Measurements from ENCODE around the gene RPL41. TPM values are rescaled to one million over a fixed set of nuclear protein-coding genes. Genes with fewer than 3 reads are reported as not detected.

RPL41 gene
- total RNA-seq, 1 donor from 2014 or later, result 4,566 TPM

GRCh38 chr12:56082382-56082781 is 34.1 kb upstream of the RPL41 start:
- H3K27me3 Mint-ChIP-seq, result peaks cover 48% of the 10 kb centered on the region

GRCh38 chr12:56082967-56083366 is 33.5 kb upstream of the RPL41 start:
- Mint-ChIP-seq H3K27ac (peak overlapping the region; percentile 96), H3K4me1 (ENCODE audit: unreplicated experiment) (peaks cover 10% of the 10 kb centered on the region), H3K27me3 (peaks cover 48% of the 10 kb centered on the region), H3K9me3 (no peaks in the 10 kb centered on the region), H3K4me3 (peak overlapping the region; percentile 45), H3K36me3 (peaks cover 14% of the 10 kb centered on the region)
- TF ChIP-seq, protein P1, sequence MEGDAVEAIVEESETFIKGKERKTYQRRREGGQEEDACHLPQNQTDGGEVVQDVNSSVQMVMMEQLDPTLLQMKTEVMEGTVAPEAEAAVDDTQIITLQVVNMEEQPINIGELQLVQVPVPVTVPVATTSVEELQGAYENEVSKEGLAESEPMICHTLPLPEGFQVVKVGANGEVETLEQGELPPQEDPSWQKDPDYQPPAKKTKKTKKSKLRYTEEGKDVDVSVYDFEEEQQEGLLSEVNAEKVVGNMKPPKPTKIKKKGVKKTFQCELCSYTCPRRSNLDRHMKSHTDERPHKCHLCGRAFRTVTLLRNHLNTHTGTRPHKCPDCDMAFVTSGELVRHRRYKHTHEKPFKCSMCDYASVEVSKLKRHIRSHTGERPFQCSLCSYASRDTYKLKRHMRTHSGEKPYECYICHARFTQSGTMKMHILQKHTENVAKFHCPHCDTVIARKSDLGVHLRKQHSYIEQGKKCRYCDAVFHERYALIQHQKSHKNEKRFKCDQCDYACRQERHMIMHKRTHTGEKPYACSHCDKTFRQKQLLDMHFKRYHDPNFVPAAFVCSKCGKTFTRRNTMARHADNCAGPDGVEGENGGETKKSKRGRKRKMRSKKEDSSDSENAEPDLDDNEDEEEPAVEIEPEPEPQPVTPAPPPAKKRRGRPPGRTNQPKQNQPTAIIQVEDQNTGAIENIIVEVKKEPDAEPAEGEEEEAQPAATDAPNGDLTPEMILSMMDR (conservative IDR thresholded peaks at IDR 0.05), result no peak
- DNase-seq (ENCODE audit: extremely low spot score, unreplicated experiment), result no peak

More at GRCh38 chr12:56082382-56082781, 34.1 kb upstream of the RPL41 start:
- H3K36me3 Mint-ChIP-seq, result peaks cover 10% of the 10 kb centered on the region
- H3K27ac Mint-ChIP-seq, result peak overlapping the region; percentile 96
- H3K9me3 Mint-ChIP-seq, result no peaks in the 10 kb centered on the region
- peak overlapping the region; percentile 94 for H3K4me3 Mint-ChIP-seq
- TF ChIP-seq, protein P1 (conservative IDR thresholded peaks at IDR 0.05), result no peak
- H3K4me1 Mint-ChIP-seq (ENCODE audit: unreplicated experiment), result peaks cover 10% of the 10 kb centered on the region
- DNase-seq (ENCODE audit: extremely low spot score, unreplicated experiment), result no peak

DNA sequence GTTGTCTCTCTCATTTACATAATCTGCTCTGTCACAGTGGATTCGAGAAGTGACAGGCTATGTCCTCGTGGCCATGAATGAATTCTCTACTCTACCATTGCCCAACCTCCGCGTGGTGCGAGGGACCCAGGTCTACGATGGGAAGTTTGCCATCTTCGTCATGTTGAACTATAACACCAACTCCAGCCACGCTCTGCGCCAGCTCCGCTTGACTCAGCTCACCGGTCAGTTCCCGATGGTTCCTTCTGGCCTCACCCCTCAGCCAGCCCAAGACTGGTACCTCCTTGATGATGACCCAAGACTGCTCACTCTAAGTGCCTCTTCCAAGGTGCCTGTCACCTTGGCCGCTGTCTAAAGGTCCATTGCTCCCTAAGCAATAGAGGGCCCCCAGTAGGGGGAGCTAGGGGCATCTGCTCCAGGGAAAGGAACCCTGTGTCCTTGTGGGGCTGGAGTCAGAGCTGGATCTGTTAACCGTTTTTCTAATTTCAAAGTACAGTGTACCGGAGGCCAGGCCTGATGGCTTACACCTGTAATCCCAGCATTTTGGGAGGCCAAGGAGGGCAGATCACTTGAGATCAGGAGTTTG is 31.4 kb upstream of the RPL41 start:
- peaks cover 6% of the 10 kb centered on the region for H3K4me1 Mint-ChIP-seq (ENCODE audit: unreplicated experiment)
- no peak overlapping the region for H3K4me3 Mint-ChIP-seq
- peaks cover 38% of the 10 kb centered on the region for H3K27me3 Mint-ChIP-seq
- H3K9me3 Mint-ChIP-seq, result no peaks in the 10 kb centered on the region
- DNase-seq (ENCODE audit: extremely low spot score, unreplicated experiment), result no peak
- TF ChIP-seq, protein P1 (conservative IDR thresholded peaks at IDR 0.05), result peak; percentile 52
- H3K27ac Mint-ChIP-seq, result peak overlapping the region; percentile 72
- H3K36me3 Mint-ChIP-seq, result peaks cover 14% of the 10 kb centered on the region

- H3K36me3 Mint-ChIP-seq, result peaks cover 14% of the 10 kb centered on the region
- H3K4me1 Mint-ChIP-seq (ENCODE audit: unreplicated experiment), result peaks cover 6% of the 10 kb centered on the region
- peaks cover 30% of the 10 kb centered on the region for H3K27me3 Mint-ChIP-seq
- H3K27ac Mint-ChIP-seq, result peak overlapping the region; percentile 88
- H3K4me3 Mint-ChIP-seq, result peak overlapping the region; percentile 59
- no peaks in the 10 kb centered on the region for H3K9me3 Mint-ChIP-seq
- TF ChIP-seq, protein P1 (conservative IDR thresholded peaks at IDR 0.05), result no peak
- DNase-seq (ENCODE audit: extremely low spot score, unreplicated experiment), result no peak
Measured at GRCh38 chr12:56086096-56086495, 30.3 kb upstream of the RPL41 start.

DNA sequence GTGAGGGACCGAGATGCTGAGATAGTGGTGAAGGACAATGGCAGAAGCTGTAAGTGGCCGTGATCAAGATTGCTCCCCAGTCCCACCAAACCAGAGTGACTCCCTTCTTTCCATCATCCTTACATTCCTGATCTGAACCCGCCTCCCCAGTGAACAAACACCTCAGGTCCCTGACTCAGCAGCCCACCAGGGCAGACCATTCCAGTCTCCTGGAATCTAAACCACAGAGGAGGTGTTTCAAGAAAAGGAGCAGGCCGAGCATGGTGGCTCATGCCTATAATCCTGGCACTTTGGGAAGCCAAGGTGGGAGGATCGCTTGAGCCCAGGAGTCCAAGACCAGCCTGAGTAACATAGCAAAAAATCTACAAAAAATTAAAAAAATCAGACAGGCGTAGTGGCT is 29.8 kb upstream of the RPL41 start:
- Mint-ChIP-seq H3K9me3 (no peaks in the 10 kb centered on the region), H3K36me3 (peaks cover 14% of the 10 kb centered on the region)

More for the DNA sequence above, 29.8 kb upstream of the RPL41 start:
- TF ChIP-seq, protein P1 (conservative IDR thresholded peaks at IDR 0.05), result no peak
- no peak overlapping the region for H3K4me3 Mint-ChIP-seq
- peak overlapping the region; percentile 88 for H3K27ac Mint-ChIP-seq
- DNase-seq (ENCODE audit: extremely low spot score, unreplicated experiment), result no peak
- peaks cover 26% of the 10 kb centered on the region for H3K27me3 Mint-ChIP-seq
- peaks cover 6% of the 10 kb centered on the region for H3K4me1 Mint-ChIP-seq (ENCODE audit: unreplicated experiment)
